HuH-7 (cell line): ENCODE measurements around the gene MCM3AP.

Source experiments
- DNase-seq: peaks from one replicate; pipeline ENCODE4 v3.0.0; 2011; ENCODE audit warnings: low spot score

Gene MCM3AP

DNA sequence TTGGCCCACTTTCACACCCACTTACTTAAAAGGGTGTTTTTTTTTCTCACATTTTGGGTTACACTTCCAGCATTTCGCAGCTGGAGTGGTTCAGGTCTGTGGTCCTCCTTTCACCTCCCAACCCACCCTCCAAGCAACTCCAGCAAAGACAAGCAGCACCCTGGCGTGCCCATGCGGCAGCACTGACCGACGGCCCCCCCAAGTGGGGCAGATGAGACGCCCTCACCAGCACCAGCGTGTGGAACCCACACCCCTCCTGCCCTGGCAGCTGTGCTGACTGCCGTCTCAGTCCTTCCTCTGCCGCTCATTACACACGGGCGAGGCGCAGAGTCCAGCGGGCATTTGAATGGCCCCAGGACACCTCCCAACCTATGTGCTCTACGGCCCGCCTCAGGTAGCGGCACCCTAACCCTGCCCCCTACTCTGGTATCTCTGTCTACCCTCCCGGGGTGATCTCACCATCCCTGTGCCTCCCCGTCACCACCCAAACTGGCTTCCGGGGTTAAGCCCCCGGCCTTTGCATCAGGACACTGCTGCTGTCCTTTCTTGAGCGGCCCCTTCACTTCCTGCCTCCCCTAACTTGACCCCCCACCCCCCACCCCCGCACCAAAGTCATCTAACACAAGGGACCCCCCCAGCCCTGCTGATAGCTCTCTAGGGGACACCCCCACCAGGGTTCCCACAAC lies 67.8 kb downstream of the MCM3AP start:
- DNase-seq, result no peak

DNA sequence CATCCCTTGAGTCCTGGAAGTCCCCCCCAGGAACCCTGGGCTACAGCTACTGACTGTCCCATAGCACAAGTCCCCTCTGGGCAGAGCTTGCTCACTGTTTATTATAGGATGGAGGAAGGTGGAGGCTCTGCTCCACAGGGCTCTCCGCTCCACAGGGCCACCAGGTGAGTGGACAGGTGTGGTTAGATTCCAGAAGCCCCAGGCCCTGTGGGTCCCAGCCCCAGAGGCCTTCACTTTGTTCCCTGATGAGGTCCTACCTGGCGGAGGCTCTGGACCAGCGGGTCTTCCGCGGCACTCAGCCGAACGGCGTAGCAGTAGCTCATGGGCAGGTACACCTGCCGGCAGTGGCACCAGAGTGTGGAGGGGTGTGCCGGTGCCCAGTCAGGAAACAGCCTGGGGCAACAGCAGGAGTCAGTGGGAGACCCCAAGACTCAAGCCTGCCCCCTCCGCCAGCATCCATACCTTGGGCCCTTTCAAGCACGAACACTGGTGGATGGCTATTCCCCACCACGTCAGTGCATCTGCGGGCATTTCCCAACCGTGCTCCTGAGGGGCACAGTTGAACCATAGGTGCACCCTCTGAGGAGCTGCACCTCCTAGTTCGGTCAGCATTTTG lies 69.2 kb downstream of the MCM3AP start:
- no peak for DNase-seq

DNA sequence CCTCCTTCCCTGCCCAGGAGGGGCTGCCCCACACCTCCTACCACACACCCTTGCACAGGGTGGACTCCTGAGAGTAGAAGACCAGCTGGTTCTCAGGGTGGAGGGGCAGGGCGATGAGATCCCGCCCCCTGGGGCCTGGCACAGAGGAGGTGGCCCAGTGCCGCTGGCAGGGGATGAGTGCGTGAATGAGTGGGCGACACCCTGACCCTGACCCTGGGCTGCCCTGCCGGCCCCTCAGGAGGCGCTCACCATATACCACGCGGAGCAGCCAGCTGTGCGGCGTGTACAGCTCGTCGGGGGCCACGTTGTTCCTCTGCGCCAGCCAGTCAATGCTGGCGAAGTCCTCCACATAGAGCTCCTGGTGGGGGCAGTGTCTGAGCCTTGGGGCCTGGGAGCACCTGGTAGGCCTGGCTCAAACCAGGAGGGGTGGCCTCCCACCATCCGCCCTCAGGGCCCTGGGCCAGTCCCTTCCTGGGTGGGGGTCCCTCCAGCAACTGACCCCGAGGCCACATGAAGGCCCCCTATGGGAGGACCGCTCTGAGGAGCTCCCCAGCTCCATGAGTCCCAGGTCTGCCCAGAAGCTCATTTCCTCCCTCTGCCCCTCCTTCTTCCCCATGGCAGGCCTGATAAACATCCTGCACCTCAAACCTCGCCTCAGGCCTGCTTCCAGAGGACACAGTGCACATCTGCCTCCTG lies 69.8 kb downstream of the MCM3AP start:
- no peak for DNase-seq

DNA sequence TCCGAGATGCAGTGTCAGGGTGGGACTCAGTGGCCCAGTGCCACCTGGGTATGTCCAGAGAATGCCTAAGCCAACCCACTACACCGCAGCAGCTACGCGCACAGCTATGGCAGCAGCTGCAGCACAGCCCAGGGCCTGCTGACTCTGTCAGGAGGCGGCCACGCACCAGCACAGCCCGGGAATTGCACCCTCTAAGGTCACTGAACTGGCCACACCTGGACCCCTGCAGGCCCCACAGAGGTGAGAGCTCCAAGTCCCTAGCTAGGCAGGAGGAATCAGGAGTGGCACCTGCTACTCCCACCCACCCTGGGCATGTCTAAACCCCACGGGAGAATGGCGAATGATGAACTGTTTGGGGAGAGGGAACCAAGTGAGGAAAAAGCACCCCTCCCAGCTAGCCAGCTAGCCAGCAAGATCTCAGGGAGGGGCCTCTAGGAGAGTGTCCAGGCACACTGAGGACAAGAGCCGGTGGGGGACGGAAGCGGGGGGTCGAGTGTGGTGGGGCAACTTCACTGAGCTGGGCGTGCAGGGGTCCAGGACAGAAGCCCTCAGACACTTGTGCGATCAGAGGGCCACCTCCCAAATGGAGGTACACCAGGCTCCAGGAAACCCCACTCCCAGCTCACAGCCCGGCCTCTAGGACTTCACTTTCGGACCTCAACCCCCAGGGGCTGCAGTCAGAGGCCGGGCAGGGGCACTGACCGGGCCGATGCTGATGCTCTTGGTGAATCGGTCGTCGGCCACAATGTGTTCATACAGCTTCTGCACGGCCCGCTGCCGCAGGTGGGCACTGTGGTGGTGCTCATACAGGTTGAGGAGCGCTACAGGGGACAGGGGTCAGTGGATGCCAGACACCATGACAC lies 70.7 kb downstream of the MCM3AP start:
- no peak for DNase-seq

DNA sequence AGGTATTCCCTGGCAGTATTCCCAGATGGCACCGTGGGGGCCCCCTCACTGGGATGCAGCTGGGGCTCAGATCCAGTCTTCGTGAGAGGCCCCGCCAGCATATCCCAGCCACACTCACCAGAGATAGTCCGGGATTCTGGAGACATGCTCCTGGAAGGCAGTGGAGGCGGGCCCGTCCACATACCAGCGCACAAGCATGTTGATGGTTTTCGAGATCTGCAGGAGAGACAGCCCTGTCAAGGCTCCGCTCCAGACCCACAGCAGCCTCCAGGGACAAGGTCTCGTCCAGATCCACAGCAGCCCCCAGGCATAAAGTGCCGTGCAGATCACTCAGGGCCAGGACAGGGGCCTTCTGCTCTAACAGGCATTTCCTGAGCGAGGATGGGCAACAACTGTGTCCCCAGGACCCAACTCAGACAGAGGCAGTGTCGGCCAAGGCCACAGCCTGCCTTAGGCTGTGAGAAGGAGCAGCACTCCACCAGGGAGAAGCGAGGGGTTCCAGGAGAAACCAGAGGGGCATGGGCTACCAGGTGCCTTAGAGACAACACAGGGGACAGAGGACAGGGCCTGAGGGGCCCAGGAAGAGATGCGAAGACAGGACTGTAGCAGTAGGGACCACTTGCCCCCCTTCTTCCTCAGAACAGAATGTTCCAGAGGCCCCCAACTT lies 71.7 kb downstream of the MCM3AP start:
- DNase-seq, result no peak

DNA sequence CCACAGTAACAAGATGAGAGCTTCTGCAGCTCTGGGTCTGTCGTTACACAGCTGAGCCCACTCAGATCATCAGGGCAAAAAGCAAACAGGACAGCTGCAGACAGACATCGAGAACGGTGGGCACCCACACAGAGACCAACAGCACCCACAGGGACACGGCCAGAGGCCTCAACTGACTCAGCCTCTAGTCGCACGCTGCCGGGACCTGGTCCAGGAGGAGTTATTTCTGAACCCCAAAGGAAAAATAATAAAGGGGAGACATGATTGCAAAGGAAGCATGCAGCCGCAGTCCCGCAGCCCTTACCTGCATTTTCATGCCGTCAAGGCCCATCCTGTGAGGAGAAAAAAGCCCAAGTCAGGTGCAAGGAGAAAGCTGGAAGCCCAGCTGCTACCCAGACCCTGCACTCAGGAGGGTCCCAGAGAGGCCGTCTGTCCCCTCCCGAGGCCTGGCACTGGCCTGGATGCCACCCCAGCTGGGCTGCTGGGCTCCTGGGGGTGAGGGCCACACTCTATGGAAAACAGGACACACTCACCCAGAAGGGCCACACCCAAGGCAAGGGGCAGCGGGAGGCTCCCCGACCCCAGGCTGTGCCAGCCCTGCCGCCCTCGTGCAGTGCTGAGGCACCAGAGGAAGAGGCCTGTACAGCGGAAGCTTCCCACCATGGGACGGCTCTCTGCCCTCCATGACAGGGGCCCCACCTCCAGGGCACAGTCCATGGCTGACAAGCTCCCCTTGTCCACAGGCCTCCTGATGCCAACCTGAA lies 72.5 kb downstream of the MCM3AP start:
- DNase-seq, result no peak

DNA sequence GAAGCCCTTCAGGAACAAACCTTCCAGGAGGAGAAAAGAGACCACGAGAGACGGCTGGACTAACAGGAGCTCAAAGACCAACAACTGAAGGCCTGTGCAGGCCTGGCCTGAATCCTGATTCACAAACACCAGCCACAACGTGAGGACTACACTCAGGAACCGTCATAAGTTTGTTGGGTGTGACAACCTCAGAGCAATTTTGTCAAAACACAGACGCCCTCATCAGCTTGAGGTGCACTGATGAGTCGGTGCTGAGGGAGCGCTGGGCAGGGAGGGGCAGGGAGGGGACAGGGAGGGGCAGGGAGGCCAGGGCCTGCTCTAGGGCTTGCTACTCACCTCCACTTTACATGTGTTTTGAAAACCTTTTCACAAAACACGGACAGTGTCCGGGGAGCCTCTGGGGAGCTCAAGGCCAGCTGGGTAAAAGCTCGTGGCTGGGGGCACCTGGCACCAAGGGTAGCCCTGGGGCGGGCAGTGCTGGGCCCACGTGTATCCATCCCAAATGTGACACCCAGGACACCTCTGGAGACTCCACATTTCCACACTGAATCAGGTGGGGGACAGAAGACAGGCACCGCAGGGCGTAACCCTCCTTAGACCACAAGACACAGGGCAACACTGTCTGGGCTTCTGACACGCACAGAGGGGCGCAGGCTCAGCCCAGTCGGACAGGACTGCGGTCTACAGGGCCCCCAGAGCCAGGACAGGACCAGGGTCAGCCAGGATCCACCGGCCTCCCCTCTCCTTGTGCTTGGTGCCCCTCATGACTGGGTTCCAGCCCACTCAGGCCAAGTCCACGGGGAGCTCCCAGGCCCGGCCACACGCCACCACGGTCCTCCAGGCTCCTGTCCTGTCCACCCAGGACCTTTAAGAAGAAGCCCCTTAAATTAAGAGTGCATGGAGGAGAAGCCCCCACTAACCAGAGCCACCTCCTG lies 73.4 kb downstream of the MCM3AP start:
- DNase-seq, result no peak

DNA sequence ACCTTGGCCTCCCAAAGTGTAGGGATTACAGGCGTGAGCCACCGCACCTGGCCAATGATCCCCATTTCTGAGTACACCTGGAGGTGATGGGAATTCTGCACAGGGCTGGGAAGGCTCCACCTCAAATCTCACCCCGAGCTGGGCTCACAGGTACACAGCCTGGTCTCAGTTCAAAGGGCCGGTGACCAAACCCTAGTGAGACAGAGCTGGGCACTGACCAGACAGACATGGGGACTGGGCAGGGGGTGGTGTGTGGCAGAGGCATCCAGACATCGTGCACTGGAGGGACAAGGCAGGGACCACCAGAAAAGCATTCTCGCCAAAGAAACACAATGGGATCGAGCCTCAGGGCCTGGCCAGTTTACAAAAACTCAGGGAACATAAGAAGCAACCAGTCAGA lies 74.0 kb downstream of the MCM3AP start:
- DNase-seq, result no peak

DNA sequence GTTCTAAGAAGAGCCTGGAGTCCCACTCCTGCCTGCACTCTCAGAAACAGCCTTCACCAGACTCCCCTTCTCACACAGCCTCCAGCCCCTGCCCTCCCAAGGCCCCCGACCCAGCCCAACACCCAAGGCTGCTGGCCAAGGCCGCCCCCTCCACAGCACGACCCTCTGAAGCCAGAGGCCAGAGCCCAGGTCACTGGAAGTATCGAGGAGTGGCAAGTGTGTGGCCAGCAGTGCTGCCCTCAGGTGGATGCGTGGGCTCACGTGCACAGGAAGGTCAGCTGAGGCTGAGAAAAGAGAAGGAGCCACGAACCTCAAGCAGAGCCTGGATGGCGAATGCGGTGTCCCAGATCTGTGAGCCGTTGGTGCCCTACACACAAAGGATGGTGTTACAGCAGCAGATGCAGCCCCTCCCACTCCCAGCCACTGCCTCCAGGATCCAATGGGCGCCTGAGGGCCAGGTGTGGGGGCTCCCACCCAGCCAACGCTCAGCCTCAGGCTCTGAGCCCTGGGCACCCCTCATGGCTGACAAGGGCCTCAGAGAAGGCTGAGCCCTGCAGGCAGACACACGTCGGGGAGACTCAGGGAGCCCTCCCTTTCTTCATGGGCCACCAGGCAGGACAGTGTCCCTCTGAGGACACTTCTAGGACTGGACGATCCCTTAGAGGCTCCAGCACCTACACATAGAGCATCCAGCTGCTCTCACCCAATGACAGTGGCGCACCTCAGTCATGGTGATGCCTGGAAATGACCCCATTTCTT lies 74.9 kb downstream of the MCM3AP start:
- DNase-seq, result peak; percentile 29

DNA sequence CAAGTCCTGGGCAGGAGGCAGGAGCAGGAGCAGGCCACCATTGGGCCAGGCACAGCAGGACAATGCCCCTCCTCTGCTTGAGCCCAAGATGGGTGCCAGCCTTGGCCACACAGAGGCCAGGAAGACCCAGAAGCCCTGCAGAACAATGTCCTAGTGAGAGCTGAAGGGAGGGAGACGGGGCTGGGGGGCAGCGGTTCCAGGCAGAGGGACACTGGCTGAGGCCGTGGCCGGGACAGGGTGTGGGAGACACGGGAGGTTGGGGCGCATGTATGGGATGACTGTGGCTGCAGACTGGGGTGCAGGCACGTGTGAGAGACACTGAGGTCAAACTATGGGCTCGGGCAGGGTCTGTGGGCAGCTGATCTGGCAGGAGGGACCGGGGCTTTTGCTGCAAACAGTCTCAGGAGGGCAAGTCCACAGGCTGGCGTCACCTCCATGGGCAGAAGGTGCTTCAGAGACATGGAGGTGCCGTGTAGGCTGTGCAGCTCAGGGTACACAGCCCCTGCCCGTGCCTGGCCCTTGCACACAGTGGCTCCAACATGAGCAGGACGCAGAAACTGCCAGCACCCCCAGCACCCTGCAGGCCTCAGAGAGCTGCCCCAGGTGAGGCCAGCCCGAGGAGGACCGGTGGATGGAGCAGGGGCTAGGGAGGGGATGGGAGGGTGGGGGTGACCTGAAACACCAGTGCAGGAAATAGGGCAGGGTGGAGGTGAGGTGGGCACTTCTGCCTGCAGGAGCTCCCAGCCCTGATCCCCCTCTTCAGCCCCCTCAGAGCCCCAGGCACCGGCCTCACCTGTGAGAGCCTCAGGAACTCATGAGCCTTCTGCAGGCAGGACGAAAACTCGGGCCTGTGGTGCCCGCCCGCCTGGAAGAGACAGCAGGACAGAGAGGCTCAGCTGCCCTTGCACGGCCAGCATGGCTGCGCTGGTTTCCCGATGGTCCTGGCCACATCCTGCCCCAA lies 76.4 kb downstream of the MCM3AP start:
- no peak for DNase-seq

DNA sequence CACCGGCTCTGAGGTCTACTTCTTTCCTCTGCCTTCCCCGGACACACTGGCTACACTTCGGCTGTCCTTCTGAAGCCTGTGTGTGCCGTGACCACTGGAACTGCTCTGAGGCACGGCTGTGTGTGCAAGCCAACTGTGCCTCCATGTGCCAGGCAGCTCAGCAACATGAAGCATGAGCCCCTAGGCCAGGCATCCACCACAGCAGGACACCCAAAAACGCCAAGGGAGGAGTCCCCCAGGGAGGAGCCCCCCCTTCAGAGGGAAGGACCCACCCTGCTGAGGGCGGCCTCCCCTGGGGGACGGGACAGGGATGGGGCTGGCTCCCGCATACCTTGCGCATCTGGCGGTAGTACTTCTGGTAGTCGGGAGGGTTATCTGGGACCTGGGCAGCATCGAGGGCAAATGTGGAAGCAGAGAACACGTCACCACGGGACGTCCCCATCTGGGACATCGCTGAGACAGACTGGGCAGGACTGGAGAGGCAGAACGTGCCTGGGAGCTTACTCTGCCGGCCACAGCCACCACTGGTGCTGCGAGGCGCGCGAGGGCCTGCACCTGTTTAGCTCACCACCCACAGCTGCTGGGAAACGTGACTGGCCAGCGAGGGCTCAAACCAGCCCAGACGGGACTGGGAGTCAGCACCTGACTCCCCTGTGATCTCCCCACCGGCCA lies 77.4 kb downstream of the MCM3AP start:
- DNase-seq, result no peak

DNA sequence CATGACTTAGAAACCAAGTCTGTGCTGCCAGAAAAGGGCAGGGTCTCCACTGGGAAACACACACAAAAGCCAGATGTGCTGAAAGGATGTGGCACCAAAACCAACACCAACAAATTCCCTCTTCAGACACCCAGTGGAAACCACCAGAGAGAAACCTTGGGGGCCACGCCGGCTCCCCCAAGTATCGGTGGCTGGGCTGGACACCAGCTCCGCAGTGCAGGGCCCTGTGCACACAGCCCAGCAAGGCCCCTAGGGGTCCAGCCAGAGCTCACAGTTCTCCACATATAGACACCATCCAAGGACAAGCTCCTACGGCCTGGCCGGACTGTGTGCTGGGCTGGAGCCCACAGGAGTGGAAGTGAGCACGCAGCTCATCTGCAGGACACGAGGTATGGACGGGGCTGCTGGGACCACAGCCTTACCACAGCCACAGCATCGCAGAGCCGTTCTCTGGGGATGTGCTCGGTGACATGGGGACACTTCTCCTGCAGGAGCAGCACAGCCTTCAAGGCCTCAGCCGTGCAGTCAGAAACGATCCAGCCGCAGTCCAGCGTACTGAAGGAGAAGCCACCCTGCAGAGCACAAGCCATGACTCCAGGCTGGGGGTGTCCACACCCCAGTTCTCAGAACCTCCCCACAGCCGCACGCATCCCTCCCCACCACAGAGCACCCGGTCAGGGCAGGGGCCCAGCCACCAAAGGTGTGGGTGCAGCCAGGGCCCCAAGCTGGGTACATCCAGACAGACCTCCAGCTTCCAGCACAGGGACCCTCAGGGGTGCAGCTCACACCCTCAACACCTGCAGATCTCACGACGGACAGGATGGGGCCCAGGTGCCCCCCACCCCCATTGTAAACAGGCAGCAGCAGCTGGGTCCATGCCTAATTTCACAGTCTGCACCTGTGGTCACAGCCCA lies 78.1 kb downstream of the MCM3AP start:
- DNase-seq, result no peak

DNA sequence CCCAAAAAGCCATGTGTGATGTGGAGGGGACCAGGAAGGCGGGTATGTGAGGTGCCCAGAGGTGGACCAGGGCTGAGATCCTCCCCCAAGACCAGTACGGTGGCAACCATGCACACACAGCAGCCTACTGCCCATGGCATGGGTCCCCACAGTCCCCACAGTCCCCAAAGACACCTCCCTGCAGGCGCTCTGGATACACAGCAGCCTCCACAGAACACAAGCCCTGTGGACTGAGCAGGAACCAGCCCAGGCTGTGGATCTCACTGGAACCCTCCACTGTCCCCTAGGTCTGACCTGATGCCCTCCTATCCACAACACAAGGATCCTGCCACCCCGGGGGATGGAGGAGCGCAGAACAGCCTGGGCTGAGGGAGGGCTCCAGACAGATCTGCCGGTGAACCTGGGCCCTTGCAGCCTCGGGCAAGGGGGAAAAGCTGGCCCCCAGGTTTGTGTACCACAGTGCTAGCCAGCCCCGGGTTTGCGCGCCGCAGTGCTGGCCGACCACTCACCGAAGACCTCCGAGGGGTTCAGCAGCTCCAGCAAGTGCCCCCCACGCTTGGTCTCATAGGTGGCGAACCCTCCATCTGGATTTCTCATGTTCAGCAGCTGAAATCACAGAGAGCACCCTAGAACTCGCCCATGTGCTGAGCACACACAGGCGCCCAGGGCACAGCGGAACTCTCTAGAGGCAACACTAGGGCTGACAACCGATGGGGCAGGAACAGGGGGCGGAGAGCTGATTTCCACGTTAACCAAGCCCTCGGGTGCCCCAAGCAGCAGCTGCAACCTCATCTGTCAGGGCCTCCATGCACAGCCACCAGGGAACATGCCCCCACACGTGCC lies 79.0 kb downstream of the MCM3AP start:
- no peak for DNase-seq

DNA sequence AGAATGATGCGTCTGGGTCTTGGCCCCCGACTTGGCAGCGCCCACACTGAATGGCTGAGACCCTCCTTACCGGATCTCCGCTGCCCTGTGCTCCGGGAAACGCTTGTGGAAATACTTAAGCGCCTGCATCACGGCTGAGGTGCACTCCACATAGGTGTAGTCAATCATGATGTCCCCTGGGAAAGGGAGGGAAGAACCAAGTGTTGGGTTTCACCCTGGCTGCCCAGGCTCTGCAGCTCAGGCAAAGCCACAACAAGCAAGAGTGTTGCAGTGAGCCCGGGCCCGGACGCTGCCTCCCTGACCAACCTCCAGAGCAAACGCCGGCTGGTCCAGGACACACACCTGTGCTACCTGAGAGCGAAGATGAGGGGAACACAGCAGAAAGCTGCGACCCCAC lies 79.6 kb downstream of the MCM3AP start:
- DNase-seq, result no peak

DNA sequence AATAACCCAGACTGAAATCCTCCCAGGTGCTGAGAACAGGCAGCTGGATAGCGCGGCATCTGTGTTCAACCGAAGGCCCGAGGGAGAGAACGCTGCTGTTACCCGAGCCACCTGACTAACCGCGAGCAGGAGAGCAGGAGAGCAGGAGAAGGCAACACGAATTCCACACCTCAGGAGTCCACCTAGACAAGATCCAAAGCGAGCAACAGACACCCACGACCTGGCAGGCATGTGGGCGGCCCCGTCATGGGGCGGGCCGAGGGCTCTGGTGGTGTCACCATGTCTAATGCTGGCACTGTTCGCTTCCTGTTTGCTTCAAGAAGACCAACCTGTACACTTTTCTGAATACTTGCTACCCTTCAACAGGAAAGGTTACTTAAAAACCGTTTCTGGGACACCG lies 80.2 kb downstream of the MCM3AP start:
- no peak for DNase-seq

DNA sequence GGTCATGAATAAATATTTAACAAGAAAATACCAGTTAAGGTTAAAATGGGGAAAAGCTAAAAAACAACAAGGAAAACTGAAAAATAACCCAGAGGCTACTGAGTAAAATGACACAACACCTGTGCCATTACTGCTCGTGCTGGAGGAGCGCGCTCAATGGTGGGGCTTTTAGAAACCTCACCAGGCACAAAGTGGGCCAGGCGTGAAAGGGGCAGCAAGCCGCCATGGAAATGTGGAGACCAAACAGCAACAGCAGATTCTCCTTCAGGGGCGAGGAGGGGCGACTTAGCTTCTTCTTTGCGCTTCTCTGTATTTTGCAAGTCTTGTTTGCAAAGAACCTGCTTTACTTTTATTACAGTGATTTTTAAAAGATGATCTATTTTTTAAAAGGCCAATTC lies 82.2 kb downstream of the MCM3AP start:
- DNase-seq, result no peak
